ENCODE measurements around the gene OPHN1. TPM values are rescaled to one million over a fixed set of nuclear protein-coding genes. Genes with fewer than 3 reads are reported as not detected.

The OPHN1 gene
- total RNA-seq, 2 donors from 2014 or later, result 2.3 to 4.3 TPM

GRCh38 chrX:68462653-68463052 is 29.4 kb upstream of the OPHN1 start:
- 22 to 30% methylated on average over 8 of the region's 8 CpGs for WGBS, 2 donors
- no peaks in the 10 kb centered on the region for H3K9me3 ChIP-seq
- TF ChIP-seq POLR2A (IDR thresholded peaks at IDR 0.05) (no peak), CTCF (IDR thresholded peaks at IDR 0.05) (peak in 6 of 7 experiments; percentile 10 to 61 (median 52))
- DNase-seq (peak in 3 of 4 donors; percentile 13 to 34 (median 17)), ATAC-seq (no peak)
- H3K36me3 ChIP-seq (replicated peaks in 1 of 2; ENCODE audit: insufficient read depth in 1 of 2, low read depth in 2 of 2), result no peaks in the 10 kb centered on the region
- H3K4me1 ChIP-seq, result no peaks in the 10 kb centered on the region
- H3K27me3 ChIP-seq, result no peaks in the 10 kb centered on the region
- H3K27ac ChIP-seq, result no peak overlapping the region
- intact Hi-C loops (cut with DNase I), result no loop called here
- no peak overlapping the region for H3K4me3 ChIP-seq

GRCh38 chrX:68462197-68462596 is 28.9 kb upstream of the OPHN1 start:
- intact Hi-C loops (cut with DNase I), result no loop called here
- Histone ChIP-seq H3K9me3 (no peaks in the 10 kb centered on the region), H3K27me3 (no peaks in the 10 kb centered on the region), H3K27ac (no peak overlapping the region), H3K4me1 (no peaks in the 10 kb centered on the region), H3K36me3 (replicated peaks in 1 of 2; ENCODE audit: insufficient read depth in 1 of 2, low read depth in 2 of 2) (no peaks in the 10 kb centered on the region), H3K4me3 (no peak overlapping the region)
- ATAC-seq (no peak), DNase-seq (no peak)
- TF ChIP-seq POLR2A (IDR thresholded peaks at IDR 0.05) (no peak), CTCF (IDR thresholded peaks at IDR 0.05) (no peak)
- 46 to 72% methylated on average over 4 to 8 of the region's 8 CpGs for WGBS, 2 donors

GRCh38 chrX:68461576-68461975 is 28.3 kb upstream of the OPHN1 start:
- intact Hi-C loops (cut with DNase I), result no loop called here
- Histone ChIP-seq H3K27ac (no peak overlapping the region), H3K4me3 (no peak overlapping the region), H3K27me3 (no peaks in the 10 kb centered on the region), H3K9me3 (no peaks in the 10 kb centered on the region), H3K36me3 (replicated peaks in 1 of 2; ENCODE audit: insufficient read depth in 1 of 2, low read depth in 2 of 2) (no peaks in the 10 kb centered on the region), H3K4me1 (no peaks in the 10 kb centered on the region)
- TF ChIP-seq CTCF (IDR thresholded peaks at IDR 0.05), result no peak
- no peak for TF ChIP-seq POLR2A (IDR thresholded peaks at IDR 0.05)
- no peak for ATAC-seq
- no peak for DNase-seq

- Histone ChIP-seq H3K9me3 (no peaks in the 10 kb centered on the region), H3K4me1 (no peaks in the 10 kb centered on the region), H3K27ac (no peak overlapping the region), H3K36me3 (replicated peaks in 1 of 2; ENCODE audit: insufficient read depth in 1 of 2, low read depth in 2 of 2) (no peaks in the 10 kb centered on the region), H3K27me3 (no peaks in the 10 kb centered on the region), H3K4me3 (no peak overlapping the region)
- 47 to 49% methylated on average over 6 of the region's 6 CpGs for WGBS, 2 donors
- DNase-seq, result no peak
- no peak for ATAC-seq
- no peak for TF ChIP-seq POLR2A (IDR thresholded peaks at IDR 0.05)
- TF ChIP-seq CTCF (IDR thresholded peaks at IDR 0.05), result no peak
- intact Hi-C loops (cut with DNase I), result no loop called here
These were observed 27.8 kb upstream of the OPHN1 start for GRCh38 chrX:68461093-68461492.

- Histone ChIP-seq H3K27ac (no peak overlapping the region), H3K9me3 (no peaks in the 10 kb centered on the region), H3K4me1 (no peaks in the 10 kb centered on the region), H3K36me3 (replicated peaks in 1 of 2; ENCODE audit: insufficient read depth in 1 of 2, low read depth in 2 of 2) (no peaks in the 10 kb centered on the region), H3K4me3 (no peak overlapping the region), H3K27me3 (no peaks in the 10 kb centered on the region)
- intact Hi-C loops (cut with DNase I), result no loop called here
- DNase-seq (no peak), ATAC-seq (no peak)
- WGBS, 2 donors, result 68 to 69% methylated on average over 4 of the region's 4 CpGs
- TF ChIP-seq CTCF (IDR thresholded peaks at IDR 0.05), result no peak
- TF ChIP-seq POLR2A (IDR thresholded peaks at IDR 0.05), result no peak
These were observed 21.8 kb upstream of the OPHN1 start for GRCh38 chrX:68455151-68455510.
